ENCODE measurements around the gene SCIMP. TPM values are rescaled to one million over a fixed set of nuclear protein-coding genes. Genes with fewer than 3 reads are reported as not detected.
"Not testable (repeated sequence)": the region's sequence is repeated elsewhere in the genome, so short reads cannot be mapped to it uniquely, and the experiment has no call there.

SCIMP gene
- total and polyA plus RNA-seq, 12 donors, result 0.11 to 9.7 (median 0.73) TPM

DNA sequence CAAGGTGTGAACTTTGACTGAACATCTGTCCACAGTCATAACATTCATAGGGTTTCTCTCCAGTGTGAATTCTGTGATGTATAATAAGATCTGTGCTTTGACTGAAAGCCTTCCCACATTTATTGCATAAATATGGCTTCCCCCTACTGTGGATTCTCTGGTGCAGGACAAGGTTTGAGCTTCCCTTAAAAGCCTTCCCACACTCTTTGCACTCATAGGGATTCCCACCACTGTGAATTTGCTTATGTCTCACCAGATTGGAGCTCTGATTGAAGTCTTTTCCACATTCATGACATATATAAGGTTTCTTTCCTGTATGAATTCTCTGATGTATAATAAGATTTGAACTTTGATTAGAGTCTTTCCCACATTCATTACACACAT lies 51.3 kb downstream of the SCIMP start:
- H3K9me3 ChIP-seq, result peaks cover 0 to 100% (median 91%) of the 10 kb centered on the region in 11 donors
- DNase-seq (no peak), ATAC-seq (no peak)
- H3K4me1 ChIP-seq, result no peaks in the 10 kb centered on the region
- intact Hi-C loops (cut with DNase I), result loop anchor here in 2 of 10 donors (5.0 to 10.0 kb wide), 2 partner anchors 89 to 91 kb away; no protein-coding TSS in a partner anchor
- TF ChIP-seq, protein P1, sequence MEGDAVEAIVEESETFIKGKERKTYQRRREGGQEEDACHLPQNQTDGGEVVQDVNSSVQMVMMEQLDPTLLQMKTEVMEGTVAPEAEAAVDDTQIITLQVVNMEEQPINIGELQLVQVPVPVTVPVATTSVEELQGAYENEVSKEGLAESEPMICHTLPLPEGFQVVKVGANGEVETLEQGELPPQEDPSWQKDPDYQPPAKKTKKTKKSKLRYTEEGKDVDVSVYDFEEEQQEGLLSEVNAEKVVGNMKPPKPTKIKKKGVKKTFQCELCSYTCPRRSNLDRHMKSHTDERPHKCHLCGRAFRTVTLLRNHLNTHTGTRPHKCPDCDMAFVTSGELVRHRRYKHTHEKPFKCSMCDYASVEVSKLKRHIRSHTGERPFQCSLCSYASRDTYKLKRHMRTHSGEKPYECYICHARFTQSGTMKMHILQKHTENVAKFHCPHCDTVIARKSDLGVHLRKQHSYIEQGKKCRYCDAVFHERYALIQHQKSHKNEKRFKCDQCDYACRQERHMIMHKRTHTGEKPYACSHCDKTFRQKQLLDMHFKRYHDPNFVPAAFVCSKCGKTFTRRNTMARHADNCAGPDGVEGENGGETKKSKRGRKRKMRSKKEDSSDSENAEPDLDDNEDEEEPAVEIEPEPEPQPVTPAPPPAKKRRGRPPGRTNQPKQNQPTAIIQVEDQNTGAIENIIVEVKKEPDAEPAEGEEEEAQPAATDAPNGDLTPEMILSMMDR (IDR thresholded peaks at IDR 0.05), result no peak
- H3K36me3 ChIP-seq, result peaks cover 0 to 91% (median 18%) of the 10 kb centered on the region in 9 donors
- peak overlapping the region in 1 of 10 donors; percentile 14 for H3K4me3 ChIP-seq
- no peaks in the 10 kb centered on the region for H3K27me3 ChIP-seq
- H3K27ac ChIP-seq, result no peak overlapping the region

DNA sequence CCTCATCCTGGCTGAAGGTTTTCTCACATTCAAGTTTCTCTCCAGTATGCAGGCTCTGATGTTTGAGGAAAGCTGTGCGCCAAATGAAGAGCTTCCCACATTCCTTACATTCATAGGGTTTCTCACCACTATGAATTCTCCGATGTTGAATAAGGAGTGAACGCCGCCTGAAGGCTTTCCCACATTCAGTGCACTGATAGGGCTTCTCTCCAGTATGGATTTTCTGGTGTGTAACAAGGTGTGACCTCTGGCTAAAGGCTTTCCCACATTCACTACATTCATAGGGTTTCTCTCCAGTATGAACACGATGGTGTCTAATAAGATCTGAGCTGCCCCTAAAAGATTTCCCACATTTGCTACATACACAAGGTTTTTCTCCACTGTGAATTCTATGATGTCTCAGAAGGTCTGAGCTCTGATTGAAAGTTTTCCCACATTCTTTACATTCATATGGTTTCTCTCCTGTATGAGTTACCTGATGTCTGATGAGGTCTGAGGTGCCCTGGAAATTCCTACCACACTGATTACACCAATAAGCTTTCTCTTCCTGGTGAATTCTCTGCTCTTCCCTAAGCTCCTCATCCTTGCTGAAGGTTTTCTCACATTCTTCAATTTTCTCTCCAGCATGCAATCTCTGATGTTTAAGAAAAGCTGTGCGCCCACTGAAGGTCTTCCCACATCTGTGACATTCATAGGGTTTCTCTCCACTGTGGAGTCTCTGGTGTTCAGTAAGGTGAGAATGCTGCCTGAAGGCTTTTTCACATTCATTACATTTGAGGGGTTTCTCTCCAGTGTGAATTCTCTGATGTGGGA lies 51.9 kb downstream of the SCIMP start:
- no peak for ATAC-seq
- intact Hi-C loops (cut with DNase I), result loop anchor here in 2 of 10 donors (5.0 to 10.0 kb wide), 2 partner anchors 88 to 91 kb away; no protein-coding TSS in a partner anchor
- H3K9me3 ChIP-seq, result peaks cover 0 to 100% (median 91%) of the 10 kb centered on the region in 11 donors
- H3K4me3 ChIP-seq, result peak overlapping the region in 1 of 10 donors; percentile 14
- WGBS, 2 donors, result 99% methylated on average over 6 of the region's 6 CpGs
- H3K27ac ChIP-seq, result no peak overlapping the region
- DNase-seq, result no peak
- H3K4me1 ChIP-seq, result no peaks in the 10 kb centered on the region
- TF ChIP-seq, protein P1 (IDR thresholded peaks at IDR 0.05), result no peak
- H3K36me3 ChIP-seq, result peaks cover 0 to 88% (median 18%) of the 10 kb centered on the region in 9 donors
- no peaks in the 10 kb centered on the region for H3K27me3 ChIP-seq

DNA sequence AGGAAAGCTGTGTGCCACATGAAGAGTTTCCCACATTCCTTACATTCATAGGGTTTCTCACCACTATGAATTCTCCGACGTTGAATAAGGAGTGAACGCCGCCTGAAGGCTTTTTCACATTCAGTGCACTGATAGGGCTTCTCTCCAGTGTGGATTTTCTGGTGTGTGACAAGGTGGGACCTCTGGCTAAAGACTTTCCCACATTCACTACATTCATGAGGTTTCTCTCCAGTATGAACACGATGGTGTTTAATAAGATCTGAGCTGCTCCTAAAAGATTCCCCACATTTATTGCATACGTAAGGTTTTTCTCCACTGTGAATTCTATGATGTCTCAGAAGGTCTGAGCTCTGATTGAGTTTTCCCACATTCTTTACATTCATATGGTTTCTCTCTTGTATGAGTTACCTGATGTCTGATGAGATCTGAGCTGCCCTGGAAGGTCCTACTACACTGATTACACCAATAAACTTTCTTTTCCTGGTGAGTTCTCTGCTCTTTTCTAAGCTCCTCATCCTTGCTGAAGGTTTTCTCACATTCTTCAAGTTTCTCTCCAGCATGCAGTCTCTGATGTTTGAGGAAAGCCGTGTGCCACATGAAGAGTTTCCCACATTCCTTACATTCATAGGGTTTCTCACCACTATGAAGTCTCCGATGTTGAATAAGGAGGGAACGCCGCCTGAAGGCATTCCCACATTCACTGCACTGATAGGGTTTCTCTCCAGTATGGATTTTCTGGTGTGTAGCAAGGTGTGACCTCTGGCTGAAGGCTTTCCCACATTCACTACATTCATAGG lies 53.0 kb downstream of the SCIMP start:
- peaks cover 0 to 87% (median 20%) of the 10 kb centered on the region in 9 donors for H3K36me3 ChIP-seq
- H3K4me3 ChIP-seq, result no peak overlapping the region
- no peak for ATAC-seq
- DNase-seq, result no peak
- H3K9me3 ChIP-seq, result peaks cover 0 to 100% (median 92%) of the 10 kb centered on the region in 11 donors
- H3K27ac ChIP-seq, result no peak overlapping the region
- intact Hi-C loops (cut with DNase I), result loop anchor here in 2 of 10 donors (5.0 to 10.0 kb wide), 2 partner anchors 87 to 89 kb away; no protein-coding TSS in a partner anchor
- no peaks in the 10 kb centered on the region for H3K27me3 ChIP-seq
- H3K4me1 ChIP-seq, result no peaks in the 10 kb centered on the region
- TF ChIP-seq, protein P1 (IDR thresholded peaks at IDR 0.05), result no peak
- 96 to 97% methylated on average over 10 of the region's 10 CpGs for WGBS, 2 donors

DNA sequence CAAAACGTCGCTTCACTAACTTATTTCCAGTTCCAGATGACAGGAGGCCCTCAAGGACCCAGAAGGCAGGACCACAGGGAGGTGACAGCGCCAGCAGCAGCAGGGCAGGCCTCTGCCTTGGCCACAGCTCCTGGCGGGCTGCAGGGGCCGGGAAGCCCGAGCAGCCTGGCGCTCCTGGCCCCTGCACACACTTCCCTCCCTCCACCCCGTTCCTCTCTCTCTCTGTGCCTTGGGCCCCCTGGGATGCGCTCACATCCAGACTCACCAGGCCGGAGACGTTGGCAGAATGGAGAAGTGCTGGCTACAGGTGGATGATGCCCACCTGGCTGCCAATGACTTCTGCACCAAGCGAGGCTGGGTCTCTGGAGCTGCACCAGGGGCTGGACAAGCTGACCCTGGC lies 55.7 kb downstream of the SCIMP start:
- ATAC-seq (peak in 1 of 8 donors; percentile 34), DNase-seq (no peak)
- H3K36me3 ChIP-seq, result peaks cover 0 to 88% (median 24%) of the 10 kb centered on the region in 9 donors
- intact Hi-C loops (cut with DNase I), result no loop called here
- TF ChIP-seq, protein P1 (IDR thresholded peaks at IDR 0.05), result no peak
- peaks cover 0 to 100% (median 68%) of the 10 kb centered on the region in 11 donors for H3K9me3 ChIP-seq
- no peaks in the 10 kb centered on the region for H3K4me1 ChIP-seq
- no peaks in the 10 kb centered on the region for H3K27me3 ChIP-seq
- no peak overlapping the region for H3K4me3 ChIP-seq
- WGBS, 2 donors, result 96 to 99% methylated on average over 12 of the region's 12 CpGs
- no peak overlapping the region for H3K27ac ChIP-seq

- H3K9me3 ChIP-seq, result peaks cover 0 to 82% (median 29%) of the 10 kb centered on the region in 11 donors
Measured at GRCh38 chr17:5175027-5175426, 59.6 kb downstream of the SCIMP start.

DNA sequence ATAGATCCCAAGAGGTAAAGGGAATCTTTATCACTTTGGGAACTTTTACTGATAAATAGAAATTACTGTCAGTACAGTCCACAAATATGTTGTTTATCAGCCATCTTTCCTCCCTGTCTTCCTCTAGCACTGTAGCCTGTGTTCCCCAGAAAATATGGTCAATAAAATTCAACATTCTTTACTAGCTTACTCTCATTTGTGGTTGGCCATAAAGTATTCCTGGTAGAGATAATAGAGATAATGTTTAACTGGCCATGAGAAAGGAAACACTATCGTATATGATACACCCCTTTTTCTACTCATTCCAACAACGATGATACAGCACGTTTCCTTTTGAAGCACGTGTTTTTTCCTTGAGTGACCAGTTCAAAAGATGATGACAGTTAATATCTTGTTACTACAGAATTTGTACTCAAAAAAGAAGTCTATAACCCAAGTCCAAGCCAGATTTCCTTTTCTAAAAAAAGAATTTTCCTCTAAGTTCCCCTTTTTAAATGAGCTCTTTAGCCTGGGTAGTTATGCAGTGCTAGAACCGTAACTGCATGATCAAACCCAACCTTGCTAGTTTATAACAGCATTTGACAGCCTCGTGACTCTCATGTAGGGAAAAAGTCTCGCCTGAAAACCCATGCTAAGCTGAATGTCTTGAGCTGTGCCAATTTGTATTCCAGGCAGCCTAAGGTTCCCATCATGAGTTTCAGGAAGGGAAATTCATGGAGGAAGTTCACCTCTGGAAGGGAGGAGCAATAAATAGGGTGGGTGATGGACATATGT lies 68.7 kb downstream of the SCIMP start:
- H3K27me3 ChIP-seq; H3K9me3 ChIP-seq; H3K4me3 ChIP-seq; DNase-seq; ATAC-seq; H3K36me3 ChIP-seq; intact Hi-C loops (cut with DNase I): not testable (repeated sequence)
- 69 to 74% methylated on average over 4 to 6 of the region's 7 CpGs for WGBS, 2 donors
- Histone ChIP-seq H3K4me1 (peaks cover 0 to 14% (median 0%) of the 10 kb centered on the region in 9 donors), H3K27ac (peak overlapping the region in 1 of 10 donors; percentile 38)

More at GRCh38 chr17:5175027-5175426, 59.6 kb downstream of the SCIMP start:
- H3K27me3 ChIP-seq; ATAC-seq; intact Hi-C loops (cut with DNase I); H3K4me1 ChIP-seq; DNase-seq; H3K4me3 ChIP-seq; H3K27ac ChIP-seq: not testable (repeated sequence)
- H3K36me3 ChIP-seq, result peaks cover 0 to 52% (median 14%) of the 10 kb centered on the region in 9 donors
- 91 to 92% methylated on average over 7 of the region's 7 CpGs for WGBS, 2 donors
